Epithelial cell of proximal tubule (primary cell): ENCODE measurements around the gene BMP4. TPM values are rescaled to one million over a fixed set of nuclear protein-coding genes. Genes with fewer than 3 reads are reported as not detected.
A peak's percentile ranks its signal among the peaks of the same experiment; 100 is the strongest.

Source experiments
- DNase-seq: peaks from one replicate; pipeline ENCODE4 v3.0.0-alpha.2; 2011; ENCODE audit warnings: low read depth
- H3K4me3 ChIP-seq: 2 replicates; pipeline ENCODE4 v1.5.1; 2011; ENCODE audit warnings: low read depth, mild to moderate bottlenecking, low read length
- CTCF ChIP-seq: conservative IDR thresholded peaks from 2 replicates; pipeline ENCODE4 v1.5.1; 2012; ENCODE audit warnings: low read depth, mild to moderate bottlenecking, low read length
- total RNA-seq: library from RNA; depleted of rRNA; stranded (reverse); fragments of >200 nt; gene quantifications from 2 replicates; pipeline ENCODE4 v1.2.3, GENCODE V29; 2015

Gene BMP4
- total RNA-seq, result 1.8 and 9.3 TPM in 2 replicates

DNA sequence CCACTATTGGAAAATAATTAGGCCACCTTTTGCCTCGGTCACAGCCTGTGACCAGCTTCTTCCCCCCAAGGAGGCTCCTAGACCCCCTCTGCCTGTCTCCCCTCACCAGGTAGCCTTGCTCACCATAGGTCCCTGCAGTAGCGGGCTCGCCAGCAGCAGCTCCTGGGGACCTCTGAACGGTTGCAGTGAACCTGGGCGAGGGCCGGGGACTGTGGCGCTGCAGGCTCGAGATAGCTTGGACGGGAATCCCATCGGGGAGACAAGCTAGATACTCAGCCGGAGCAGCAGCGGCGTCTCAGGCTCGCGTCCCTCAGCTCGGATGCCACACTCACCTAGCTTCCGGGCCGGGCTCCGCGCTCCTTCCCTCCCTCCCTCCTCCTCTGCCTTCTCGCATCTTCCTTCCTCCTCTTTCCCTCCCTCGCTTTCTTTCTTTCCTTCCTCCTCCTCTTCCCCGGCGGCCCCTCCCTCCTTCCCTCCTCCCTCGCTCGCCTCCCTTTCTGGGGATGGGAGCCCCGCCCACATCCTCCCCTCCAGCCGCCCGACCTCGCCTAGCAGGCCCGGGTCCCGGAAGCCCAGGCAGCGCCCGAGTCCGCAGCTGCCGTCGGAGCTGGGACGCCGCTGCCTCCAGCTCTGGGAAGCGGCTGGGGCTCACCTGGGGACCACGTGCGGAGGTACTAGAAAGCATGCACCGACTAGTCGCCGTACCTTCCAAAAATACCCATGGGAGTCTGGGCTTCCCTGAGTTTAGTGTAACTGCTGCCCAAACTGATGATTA lies at the start of gene BMP4:
TSS of gene BMP4 (minus strand) at position 399 of the 775 bp plus-strand sequence. CDS start 4,603 bp downstream, outside the sequence.
- DNase-seq, result no peak
- peak within 1 kb of the TSS; percentile 63 for H3K4me3 ChIP-seq
- TF ChIP-seq CTCF, result no peak

- TF ChIP-seq CTCF, result no peak
- H3K4me3 ChIP-seq, result no peak overlapping the region
- no peak for DNase-seq
Measured at GRCh38 chr14:54003064-54003463, 46.4 kb upstream of the BMP4 start.

DNA sequence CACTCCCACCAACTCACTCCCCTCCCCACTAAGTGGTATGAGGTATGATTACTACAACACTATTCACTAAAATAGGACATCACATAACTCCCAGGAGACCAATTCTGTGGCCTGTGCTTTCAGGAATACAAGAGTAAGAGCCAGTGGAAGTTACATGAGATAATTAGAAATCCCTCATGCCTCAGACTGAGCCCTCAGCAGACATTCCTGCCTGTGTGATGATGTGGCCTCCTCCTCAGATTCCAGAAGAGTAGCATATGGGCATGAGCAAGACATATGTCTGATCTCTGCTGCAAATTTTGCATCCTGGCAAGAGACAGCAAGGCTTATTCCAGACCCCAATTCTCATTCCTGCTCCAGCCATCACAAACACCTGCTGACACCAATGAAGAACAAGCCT lies 46.0 kb upstream of the BMP4 start:
- TF ChIP-seq CTCF, result no peak
- H3K4me3 ChIP-seq, result no peak overlapping the region
- DNase-seq, result no peak

DNA sequence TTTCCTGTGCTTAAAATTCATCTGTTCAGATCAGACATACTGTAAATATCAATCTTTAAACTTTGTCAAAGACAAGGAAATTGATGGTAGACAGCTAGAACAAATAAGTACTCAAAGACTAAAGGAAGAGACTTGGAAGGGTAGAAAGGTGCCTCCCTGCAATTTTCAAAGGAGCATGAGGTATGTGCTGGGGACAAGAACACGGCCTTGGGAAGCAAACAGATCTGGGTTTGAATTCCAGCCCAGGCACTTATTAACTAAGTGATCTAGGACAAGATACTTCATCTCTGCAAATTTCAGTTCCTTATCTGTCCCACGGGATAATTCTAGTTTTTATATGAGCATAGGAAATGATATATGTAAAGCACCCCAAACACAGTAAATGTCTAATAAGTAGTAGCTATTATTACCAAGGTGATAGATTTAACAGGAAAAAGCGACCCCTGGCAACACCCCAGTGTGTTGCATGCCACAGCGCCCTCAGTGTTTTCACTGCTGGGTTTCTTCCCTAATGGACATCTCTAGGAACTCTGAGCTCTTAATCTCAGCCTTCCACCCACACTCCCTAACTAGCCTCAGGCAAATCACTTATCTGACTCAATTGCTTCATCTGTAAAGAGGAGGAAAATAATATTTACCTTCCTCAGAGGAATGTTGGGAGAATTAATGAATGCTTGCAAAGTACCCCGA lies 44.7 kb upstream of the BMP4 start:
- no peak for DNase-seq
- TF ChIP-seq CTCF, result peak; percentile 31

GRCh38 chr14:54000341-54000811 lies 43.8 kb upstream of the BMP4 start:
- TF ChIP-seq CTCF, result no peak
- no peak overlapping the region for H3K4me3 ChIP-seq
- DNase-seq, result no peak

More for the DNA sequence above, 44.7 kb upstream of the BMP4 start:
- H3K4me3 ChIP-seq, result no peak overlapping the region

DNA sequence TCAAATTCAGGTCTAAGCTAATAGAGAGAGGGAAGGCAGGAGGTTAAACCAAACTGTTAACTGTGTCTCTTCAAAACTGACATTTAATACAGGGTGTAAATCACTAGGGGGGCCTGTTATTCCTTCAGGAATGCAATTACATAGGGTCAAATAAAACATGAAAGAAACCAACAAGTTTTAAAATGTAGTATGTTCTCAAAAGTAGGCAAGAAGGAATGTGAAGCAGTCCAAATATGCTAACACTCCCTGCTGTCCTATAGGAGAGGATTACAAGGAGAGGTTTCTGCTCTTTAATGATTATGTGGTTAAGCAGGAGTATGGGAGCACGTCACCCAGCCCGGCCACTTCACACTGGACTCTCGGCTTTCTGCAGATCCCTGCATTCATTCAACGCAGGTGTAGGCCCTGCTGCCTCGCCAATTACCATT lies 42.5 kb upstream of the BMP4 start:
- no peak for TF ChIP-seq CTCF
- H3K4me3 ChIP-seq, result no peak overlapping the region
- DNase-seq, result peak; percentile 18
